Measurements from ENCODE around the gene NEK6. TPM values are rescaled to one million over a fixed set of nuclear protein-coding genes. Genes with fewer than 3 reads are reported as not detected.
A peak's percentile ranks its signal among the peaks of the same experiment; 100 is the strongest.

Gene NEK6
- polyA plus RNA-seq, 2 of the 4 experiments (the other 2 are of a cell fraction), result 26.1 to 33.7 TPM

GRCh38 chr9:124320062-124320973 lies 62.6 kb downstream of the NEK6 start:
- TF ChIP-seq NPAS2 (CRISPR knock-in tag; IDR thresholded peaks at IDR 0.05; ENCODE audit: borderline replicate concordance) (no peak), SMC3 (IDR thresholded peaks at IDR 0.05) (peak; percentile 89), ZC3H11A (IDR thresholded peaks at IDR 0.05) (no peak), ZSCAN20 (CRISPR knock-in tag; IDR thresholded peaks at IDR 0.05) (no peak), MYC (IDR thresholded peaks at IDR 0.05; ENCODE audit: borderline replicate concordance, low read length) (no peak), RFX5 (IDR thresholded peaks at IDR 0.05) (no peak), ZNF302 (CRISPR knock-in tag; IDR thresholded peaks at IDR 0.05) (no peak), JUNB (IDR thresholded peaks at IDR 0.05) (no peak), CHD2 (IDR thresholded peaks at IDR 0.05; ENCODE audit: low read length, partially characterized antibody) (no peak), FOXS1 (CRISPR knock-in tag; IDR thresholded peaks at IDR 0.05) (no peak), RAD21 (conservative IDR thresholded peaks at IDR 0.05 in 1 of 2, IDR thresholded peaks at IDR 0.05 in 1 of 2) (peak; percentile 70 to 74), PHF8 (IDR thresholded peaks at IDR 0.05; ENCODE audit: borderline replicate concordance, low read depth) (no peak), ESRRA (IDR thresholded peaks at IDR 0.05; ENCODE audit: borderline replicate concordance, low read length) (no peak), PBX3 (IDR thresholded peaks at IDR 0.05) (no peak), REST (IDR thresholded peaks at IDR 0.05) (no peak), BCL3 (IDR thresholded peaks at IDR 0.05) (no peak), GATA3 (IDR thresholded peaks at IDR 0.05; ENCODE audit: borderline replicate concordance) (no peak), POLR2A (IDR thresholded peaks at IDR 0.05; ENCODE audit: low read length) (no peak), HOXB5 (CRISPR knock-in tag; IDR thresholded peaks at IDR 0.05) (no peak), TFCP2L1 (CRISPR knock-in tag; IDR thresholded peaks at IDR 0.05) (no peak)
- TF ChIP-seq, protein P1, sequence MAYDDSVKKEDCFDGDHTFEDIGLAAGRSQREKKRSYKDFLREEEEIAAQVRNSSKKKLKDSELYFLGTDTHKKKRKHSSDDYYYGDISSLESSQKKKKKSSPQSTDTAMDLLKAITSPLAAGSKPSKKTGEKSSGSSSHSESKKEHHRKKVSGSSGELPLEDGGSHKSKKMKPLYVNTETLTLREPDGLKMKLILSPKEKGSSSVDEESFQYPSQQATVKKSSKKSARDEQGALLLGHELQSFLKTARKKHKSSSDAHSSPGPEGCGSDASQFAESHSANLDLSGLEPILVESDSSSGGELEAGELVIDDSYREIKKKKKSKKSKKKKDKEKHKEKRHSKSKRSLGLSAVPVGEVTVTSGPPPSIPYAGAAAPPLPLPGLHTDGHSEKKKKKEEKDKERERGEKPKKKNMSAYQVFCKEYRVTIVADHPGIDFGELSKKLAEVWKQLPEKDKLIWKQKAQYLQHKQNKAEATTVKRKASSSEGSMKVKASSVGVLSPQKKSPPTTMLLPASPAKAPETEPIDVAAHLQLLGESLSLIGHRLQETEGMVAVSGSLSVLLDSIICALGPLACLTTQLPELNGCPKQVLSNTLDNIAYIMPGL (CRISPR knock-in tag; IDR thresholded peaks at IDR 0.05; ENCODE audit: borderline replicate concordance), result no peak
- TF ChIP-seq, protein P2, sequence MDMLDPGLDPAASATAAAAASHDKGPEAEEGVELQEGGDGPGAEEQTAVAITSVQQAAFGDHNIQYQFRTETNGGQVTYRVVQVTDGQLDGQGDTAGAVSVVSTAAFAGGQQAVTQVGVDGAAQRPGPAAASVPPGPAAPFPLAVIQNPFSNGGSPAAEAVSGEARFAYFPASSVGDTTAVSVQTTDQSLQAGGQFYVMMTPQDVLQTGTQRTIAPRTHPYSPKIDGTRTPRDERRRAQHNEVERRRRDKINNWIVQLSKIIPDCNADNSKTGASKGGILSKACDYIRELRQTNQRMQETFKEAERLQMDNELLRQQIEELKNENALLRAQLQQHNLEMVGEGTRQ (IDR thresholded peaks at IDR 0.05), result no peak
- TF ChIP-seq, protein P3, sequence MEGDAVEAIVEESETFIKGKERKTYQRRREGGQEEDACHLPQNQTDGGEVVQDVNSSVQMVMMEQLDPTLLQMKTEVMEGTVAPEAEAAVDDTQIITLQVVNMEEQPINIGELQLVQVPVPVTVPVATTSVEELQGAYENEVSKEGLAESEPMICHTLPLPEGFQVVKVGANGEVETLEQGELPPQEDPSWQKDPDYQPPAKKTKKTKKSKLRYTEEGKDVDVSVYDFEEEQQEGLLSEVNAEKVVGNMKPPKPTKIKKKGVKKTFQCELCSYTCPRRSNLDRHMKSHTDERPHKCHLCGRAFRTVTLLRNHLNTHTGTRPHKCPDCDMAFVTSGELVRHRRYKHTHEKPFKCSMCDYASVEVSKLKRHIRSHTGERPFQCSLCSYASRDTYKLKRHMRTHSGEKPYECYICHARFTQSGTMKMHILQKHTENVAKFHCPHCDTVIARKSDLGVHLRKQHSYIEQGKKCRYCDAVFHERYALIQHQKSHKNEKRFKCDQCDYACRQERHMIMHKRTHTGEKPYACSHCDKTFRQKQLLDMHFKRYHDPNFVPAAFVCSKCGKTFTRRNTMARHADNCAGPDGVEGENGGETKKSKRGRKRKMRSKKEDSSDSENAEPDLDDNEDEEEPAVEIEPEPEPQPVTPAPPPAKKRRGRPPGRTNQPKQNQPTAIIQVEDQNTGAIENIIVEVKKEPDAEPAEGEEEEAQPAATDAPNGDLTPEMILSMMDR (IDR thresholded peaks at IDR 0.05), result peak; percentile 78
- TF ChIP-seq, protein P4, sequence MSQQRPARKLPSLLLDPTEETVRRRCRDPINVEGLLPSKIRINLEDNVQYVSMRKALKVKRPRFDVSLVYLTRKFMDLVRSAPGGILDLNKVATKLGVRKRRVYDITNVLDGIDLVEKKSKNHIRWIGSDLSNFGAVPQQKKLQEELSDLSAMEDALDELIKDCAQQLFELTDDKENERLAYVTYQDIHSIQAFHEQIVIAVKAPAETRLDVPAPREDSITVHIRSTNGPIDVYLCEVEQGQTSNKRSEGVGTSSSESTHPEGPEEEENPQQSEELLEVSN (IDR thresholded peaks at IDR 0.05; ENCODE audit: borderline replicate concordance, low read depth), result no peak
- ChIA-PET POLR2A (no interaction called here), CTCF (interaction anchor here (0.6 to 5.3 kb wide), 41 partner anchors 8 to 778 kb away, joined by 3 to 49 read pairs (median 4); partner anchors contain the start of gene NEK6)
- ATAC-seq, result peak; percentile 91 to 95
- peak overlapping the region; percentile 46 to 70; a peak in 4 of 6 replicates for H3K27ac ChIP-seq
- peak; percentile 64 to 91 for DNase-seq (ENCODE audit: low read depth in 1 of 2, low spot score in 1 of 2)
- H3K4me2 ChIP-seq, result 0 out of 3 replicates have a peak overlapping the region, but pooled peaks have one; percentile 22
- 0 out of 3 replicates have a peak, but pooled peaks cover 3% of the 10 kb centered on the region for H3K4me1 ChIP-seq
- 0 out of 3 replicates have a peak, but pooled peaks cover 2% of the 10 kb centered on the region for H3K9me3 ChIP-seq
- FAIRE-seq, result no peak
- no peak overlapping the region for H3K4me3 ChIP-seq
- WGBS (ENCODE audit: missing lambda C conversion rate), result 55% methylated on average over 15 of the region's 17 CpGs
